ENCODE data around the gene SIGLEC1. TPM values are rescaled to one million over a fixed set of nuclear protein-coding genes. Genes with fewer than 3 reads are reported as not detected.

The SIGLEC1 gene
- total and polyA plus RNA-seq, 2 donors (not counting 1 experiment from before 2014, with no cell fraction given): not detected

- Histone ChIP-seq H3K4me3 (replicated peaks in 1 of 4; ENCODE audit: control extremely low read depth in 1 of 4, insufficient read depth in 1 of 4, low read depth in 3 of 4, low read length in 4 of 4) (no peak overlapping the region), H3K79me2 (ENCODE audit: control insufficient read depth, insufficient read depth, low read length) (no peaks in the 10 kb centered on the region), H2AFZ (ENCODE audit: low read length) (no peak overlapping the region), H3K9me3 (ENCODE audit: control insufficient read depth, insufficient read depth, low read depth, low read length) (no peaks in the 10 kb centered on the region), H3K27me3 (ENCODE audit: control insufficient read depth, insufficient read depth, low read length) (peaks cover 24% of the 10 kb centered on the region), H3K36me3 (ENCODE audit: control insufficient read depth, insufficient read depth, low read length) (no peaks in the 10 kb centered on the region), H3K4me2 (ENCODE audit: extremely low read depth, insufficient read depth, low read length) (no peak overlapping the region), H3K27ac (ENCODE audit: insufficient read depth, low read length) (no peak overlapping the region), H4K20me1 (ENCODE audit: control insufficient read depth, extremely low read depth, insufficient read depth, low read length) (no peaks in the 10 kb centered on the region), H3K9ac (ENCODE audit: insufficient read depth, low read length) (no peak overlapping the region), H3K4me1 (ENCODE audit: control insufficient read depth, extremely low read depth, insufficient read depth, low read length) (peaks cover 4% of the 10 kb centered on the region)
- TF ChIP-seq EZH2 (IDR thresholded peaks at IDR 0.05; ENCODE audit: low read length, missing control alignments) (no peak), CTCF (conservative IDR thresholded peaks at IDR 0.05 in 1 of 2, IDR thresholded peaks at IDR 0.05 in 1 of 2; ENCODE audit: low read depth in 1 of 2, low read length in 2 of 2) (no peak)
- DNase-seq (ENCODE audit: low read depth in 2 of 2): no peak
Observed at GRCh38 chr20:3730803-3731672, 18.6 kb upstream of the SIGLEC1 start.

GRCh38 chr20:3729811-3730540 is 17.6 kb upstream of the SIGLEC1 start:
- Histone ChIP-seq H3K36me3 (ENCODE audit: control insufficient read depth, insufficient read depth, low read length) (no peaks in the 10 kb centered on the region), H3K9ac (ENCODE audit: insufficient read depth, low read length) (no peak overlapping the region), H3K27ac (ENCODE audit: insufficient read depth, low read length) (no peak overlapping the region), H3K9me3 (ENCODE audit: control insufficient read depth, insufficient read depth, low read depth, low read length) (no peaks in the 10 kb centered on the region), H3K4me2 (ENCODE audit: extremely low read depth, insufficient read depth, low read length) (no peak overlapping the region), H3K27me3 (ENCODE audit: control insufficient read depth, insufficient read depth, low read length) (peaks cover 24% of the 10 kb centered on the region), H4K20me1 (ENCODE audit: control insufficient read depth, extremely low read depth, insufficient read depth, low read length) (no peaks in the 10 kb centered on the region), H3K4me3 (replicated peaks in 1 of 4; ENCODE audit: control extremely low read depth in 1 of 4, insufficient read depth in 1 of 4, low read depth in 3 of 4, low read length in 4 of 4) (no peak overlapping the region), H3K4me1 (ENCODE audit: control insufficient read depth, extremely low read depth, insufficient read depth, low read length) (peaks cover 4% of the 10 kb centered on the region), H3K79me2 (ENCODE audit: control insufficient read depth, insufficient read depth, low read length) (no peaks in the 10 kb centered on the region), H2AFZ (ENCODE audit: low read length) (no peak overlapping the region)
- TF ChIP-seq EZH2 (IDR thresholded peaks at IDR 0.05; ENCODE audit: low read length, missing control alignments): no peak
- TF ChIP-seq CTCF (conservative IDR thresholded peaks at IDR 0.05 in 1 of 2, IDR thresholded peaks at IDR 0.05 in 1 of 2; ENCODE audit: low read depth in 1 of 2, low read length in 2 of 2): no peak
- no peak for DNase-seq (ENCODE audit: low read depth in 2 of 2)

- H3K4me2 ChIP-seq (ENCODE audit: extremely low read depth, insufficient read depth, low read length): no peak overlapping the region
- no peak overlapping the region for H2AFZ ChIP-seq (ENCODE audit: low read length)
- no peak for DNase-seq (ENCODE audit: low read depth in 2 of 2)
- no peak overlapping the region for H3K4me3 ChIP-seq (replicated peaks in 1 of 4; ENCODE audit: control extremely low read depth in 1 of 4, insufficient read depth in 1 of 4, low read depth in 3 of 4, low read length in 4 of 4)
- no peak overlapping the region for H3K9ac ChIP-seq (ENCODE audit: insufficient read depth, low read length)
- no peaks in the 10 kb centered on the region for H3K36me3 ChIP-seq (ENCODE audit: control insufficient read depth, insufficient read depth, low read length)
- no peaks in the 10 kb centered on the region for H4K20me1 ChIP-seq (ENCODE audit: control insufficient read depth, extremely low read depth, insufficient read depth, low read length)
- H3K4me1 ChIP-seq (ENCODE audit: control insufficient read depth, extremely low read depth, insufficient read depth, low read length): peaks cover 4% of the 10 kb centered on the region
- H3K9me3 ChIP-seq (ENCODE audit: control insufficient read depth, insufficient read depth, low read depth, low read length): no peaks in the 10 kb centered on the region
- no peaks in the 10 kb centered on the region for H3K79me2 ChIP-seq (ENCODE audit: control insufficient read depth, insufficient read depth, low read length)
- H3K27me3 ChIP-seq (ENCODE audit: control insufficient read depth, insufficient read depth, low read length): peaks cover 24% of the 10 kb centered on the region
- TF ChIP-seq CTCF (conservative IDR thresholded peaks at IDR 0.05 in 1 of 2, IDR thresholded peaks at IDR 0.05 in 1 of 2; ENCODE audit: low read depth in 1 of 2, low read length in 2 of 2) (no peak), EZH2 (IDR thresholded peaks at IDR 0.05; ENCODE audit: low read length, missing control alignments) (no peak)
- no peak overlapping the region for H3K27ac ChIP-seq (ENCODE audit: insufficient read depth, low read length)
Observed at GRCh38 chr20:3729378-3729777, 17.0 kb upstream of the SIGLEC1 start.

All from fibroblast of lung (primary cell).